OCI-LY3 (cell line): ENCODE results near the gene AXIN1.
"Not testable (repeated sequence)": the region's sequence is repeated elsewhere in the genome, so short reads cannot be mapped to it uniquely, and the experiment has no call there.

Experiments used
- H2AFZ ChIP-seq: fragments of 200-600, 300-600 bp; shearing (Covaris generic); 2 replicates; pipeline ENCODE4 v1.6.0; 2014; ENCODE audit warnings: antibody characterized with exemption, low read depth, low read length
- H3K27ac ChIP-seq: fragments of 200-600, 300-600 bp; sonication (generic); 2 replicates; pipeline ENCODE4 v1.5.1; 2014; ENCODE audit warnings: mild to moderate bottlenecking, low read length, moderate library complexity, mixed read lengths
- H3K27me3 ChIP-seq: fragments of 200-600, 300-600 bp; sonication (generic); 2 replicates; pipeline ENCODE4 v1.6.1; 2014; ENCODE audit warnings: low read depth, low read length, mixed read lengths
- H3K36me3 ChIP-seq: fragments of 200-600, 300-600 bp; sonication (generic); replicated peaks from 2 replicates; pipeline ENCODE3; 2014; ENCODE audit warnings: low read depth, low read length, mixed read lengths
- H3K4me1 ChIP-seq: fragments of 300-600, 200-600 bp; sonication (generic); 2 replicates; pipeline ENCODE4 v1.6.1; 2014; ENCODE audit warnings: low read length, mixed read lengths
- H3K4me2 ChIP-seq: fragments of 200-600, 300-600 bp; sonication (generic); 2 replicates; pipeline ENCODE4 v1.6.1; 2014; ENCODE audit warnings: low read length, mixed read lengths
- H3K4me3 ChIP-seq: fragments of 300-600, 200-600 bp; sonication (generic); 2 replicates; pipeline ENCODE4 v1.5.1; 2014; ENCODE audit warnings: antibody characterized with exemption, mild to moderate bottlenecking, low read length, moderate library complexity
- H3K79me2 ChIP-seq: fragments of 300-600, 200-600 bp; shearing (Covaris generic); 2 replicates; pipeline ENCODE4 v1.6.1; 2014; ENCODE audit warnings: mild to moderate bottlenecking, low read length, mixed read lengths
- H3K9ac ChIP-seq: fragments of 300-600, 200-600 bp; shearing (Covaris generic); 2 replicates; pipeline ENCODE4 v1.6.0; 2014; ENCODE audit warnings: mild to moderate bottlenecking, low read length, moderate library complexity
- H3K9me3 ChIP-seq: fragments of 200-600, 300-600 bp; shearing (Covaris generic); 2 replicates; pipeline ENCODE4 v1.6.1; 2014; ENCODE audit warnings: low read length, mixed read lengths; ENCODE audit not compliant: insufficient read depth
- H4K20me1 ChIP-seq: fragments of 200-600, 300-600 bp; sonication (generic); 2 replicates; pipeline ENCODE4 v1.6.1; 2016; ENCODE audit warnings: low read length, mixed read lengths; ENCODE audit not compliant: insufficient read depth
- EZH2phosphoT487 ChIP-seq: fragments of 200-600 bp; shearing (Covaris generic); IDR thresholded peaks from 2 replicates; pipeline ENCODE4 v1.6.1; 2018; ENCODE audit warnings: antibody characterized with exemption, mixed run types, low read depth
- TF ChIP-seq, protein P1 (sequence below): fragments of 200-600, 300-600 bp; sonication (generic); IDR thresholded peaks from 2 replicates; pipeline ENCODE4 v1.5.1; 2014; ENCODE audit warnings: antibody characterized with exemption, low read length, low read depth

AXIN1 gene

DNA sequence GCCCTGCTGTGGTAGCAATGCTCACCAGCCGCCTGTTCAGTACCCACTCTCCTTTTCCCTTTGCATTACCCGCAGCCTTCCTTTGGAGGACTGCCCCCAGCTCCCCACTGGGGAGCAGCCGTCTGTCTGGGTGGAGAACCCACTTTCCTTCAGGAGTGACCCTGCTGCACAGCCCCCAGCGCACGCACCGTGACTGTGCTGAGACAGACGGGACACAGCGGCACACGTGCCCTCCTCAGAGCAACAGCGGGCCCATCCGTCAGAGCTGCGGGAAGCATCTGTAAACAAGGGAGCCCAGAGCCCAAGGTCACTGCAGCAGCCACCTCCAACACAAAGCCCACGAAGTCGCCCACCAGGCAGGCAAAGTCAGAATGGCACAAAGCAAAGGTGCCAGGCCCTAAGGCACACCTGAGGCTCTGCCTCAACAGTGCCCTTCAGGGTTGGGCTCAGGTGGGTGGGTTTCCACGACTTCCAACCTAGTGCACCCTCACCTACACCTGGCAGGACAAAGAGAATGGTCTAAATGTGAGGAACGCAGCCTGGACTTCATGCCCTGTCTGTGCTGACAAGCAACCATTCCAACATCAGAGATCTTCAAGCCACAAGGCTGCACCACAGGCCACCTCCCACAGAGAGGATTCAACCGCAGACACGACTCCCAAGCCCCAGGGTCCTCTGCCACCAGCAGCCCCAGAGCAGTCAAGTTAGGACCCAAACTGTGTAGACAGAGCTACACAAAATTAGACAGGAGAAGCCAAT is 9.9 kb downstream of the AXIN1 start:
- peaks cover 42% of the 10 kb centered on the region for H4K20me1 ChIP-seq
- no peaks in the 10 kb centered on the region for H3K27me3 ChIP-seq
- no peak overlapping the region for H2AFZ ChIP-seq
- TF ChIP-seq EZH2phosphoT487, result no peak
- TF ChIP-seq, protein P1, sequence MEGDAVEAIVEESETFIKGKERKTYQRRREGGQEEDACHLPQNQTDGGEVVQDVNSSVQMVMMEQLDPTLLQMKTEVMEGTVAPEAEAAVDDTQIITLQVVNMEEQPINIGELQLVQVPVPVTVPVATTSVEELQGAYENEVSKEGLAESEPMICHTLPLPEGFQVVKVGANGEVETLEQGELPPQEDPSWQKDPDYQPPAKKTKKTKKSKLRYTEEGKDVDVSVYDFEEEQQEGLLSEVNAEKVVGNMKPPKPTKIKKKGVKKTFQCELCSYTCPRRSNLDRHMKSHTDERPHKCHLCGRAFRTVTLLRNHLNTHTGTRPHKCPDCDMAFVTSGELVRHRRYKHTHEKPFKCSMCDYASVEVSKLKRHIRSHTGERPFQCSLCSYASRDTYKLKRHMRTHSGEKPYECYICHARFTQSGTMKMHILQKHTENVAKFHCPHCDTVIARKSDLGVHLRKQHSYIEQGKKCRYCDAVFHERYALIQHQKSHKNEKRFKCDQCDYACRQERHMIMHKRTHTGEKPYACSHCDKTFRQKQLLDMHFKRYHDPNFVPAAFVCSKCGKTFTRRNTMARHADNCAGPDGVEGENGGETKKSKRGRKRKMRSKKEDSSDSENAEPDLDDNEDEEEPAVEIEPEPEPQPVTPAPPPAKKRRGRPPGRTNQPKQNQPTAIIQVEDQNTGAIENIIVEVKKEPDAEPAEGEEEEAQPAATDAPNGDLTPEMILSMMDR, result no peak
- no peak overlapping the region for H3K27ac ChIP-seq
- no peak overlapping the region for H3K4me2 ChIP-seq
- peaks cover 7% of the 10 kb centered on the region for H3K36me3 ChIP-seq
- H3K9ac ChIP-seq, result no peak overlapping the region
- no peaks in the 10 kb centered on the region for H3K9me3 ChIP-seq
- H3K4me3 ChIP-seq, result no peak overlapping the region
- no peaks in the 10 kb centered on the region for H3K4me1 ChIP-seq
- H3K79me2 ChIP-seq, result peaks cover 80% of the 10 kb centered on the region

DNA sequence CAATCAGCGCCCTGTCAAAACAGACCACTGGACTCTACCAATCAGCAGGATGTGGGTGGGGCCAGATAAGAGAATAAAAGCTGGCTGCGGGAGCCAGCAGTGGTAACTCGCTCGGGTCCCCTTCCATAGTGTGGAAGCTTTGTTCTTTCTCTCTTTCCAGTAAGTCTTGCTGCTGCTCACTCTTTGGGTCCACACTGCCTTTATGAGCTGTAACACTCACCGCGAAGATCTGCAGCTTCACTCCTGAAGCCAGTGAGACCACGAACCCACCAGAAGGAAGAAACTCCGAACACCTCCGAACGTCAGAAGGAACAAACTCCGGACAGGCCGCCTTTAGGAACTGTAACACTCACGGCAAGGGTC is 10.6 kb downstream of the AXIN1 start:
- not testable (repeated sequence) for H3K4me2 ChIP-seq, H3K27ac ChIP-seq, H3K36me3 ChIP-seq, H2AFZ ChIP-seq, H3K9ac ChIP-seq, H3K4me3 ChIP-seq, H3K27me3 ChIP-seq, H3K4me1 ChIP-seq, H3K9me3 ChIP-seq
- peaks cover 79% of the 10 kb centered on the region for H3K79me2 ChIP-seq
- H4K20me1 ChIP-seq, result peaks cover 39% of the 10 kb centered on the region

DNA sequence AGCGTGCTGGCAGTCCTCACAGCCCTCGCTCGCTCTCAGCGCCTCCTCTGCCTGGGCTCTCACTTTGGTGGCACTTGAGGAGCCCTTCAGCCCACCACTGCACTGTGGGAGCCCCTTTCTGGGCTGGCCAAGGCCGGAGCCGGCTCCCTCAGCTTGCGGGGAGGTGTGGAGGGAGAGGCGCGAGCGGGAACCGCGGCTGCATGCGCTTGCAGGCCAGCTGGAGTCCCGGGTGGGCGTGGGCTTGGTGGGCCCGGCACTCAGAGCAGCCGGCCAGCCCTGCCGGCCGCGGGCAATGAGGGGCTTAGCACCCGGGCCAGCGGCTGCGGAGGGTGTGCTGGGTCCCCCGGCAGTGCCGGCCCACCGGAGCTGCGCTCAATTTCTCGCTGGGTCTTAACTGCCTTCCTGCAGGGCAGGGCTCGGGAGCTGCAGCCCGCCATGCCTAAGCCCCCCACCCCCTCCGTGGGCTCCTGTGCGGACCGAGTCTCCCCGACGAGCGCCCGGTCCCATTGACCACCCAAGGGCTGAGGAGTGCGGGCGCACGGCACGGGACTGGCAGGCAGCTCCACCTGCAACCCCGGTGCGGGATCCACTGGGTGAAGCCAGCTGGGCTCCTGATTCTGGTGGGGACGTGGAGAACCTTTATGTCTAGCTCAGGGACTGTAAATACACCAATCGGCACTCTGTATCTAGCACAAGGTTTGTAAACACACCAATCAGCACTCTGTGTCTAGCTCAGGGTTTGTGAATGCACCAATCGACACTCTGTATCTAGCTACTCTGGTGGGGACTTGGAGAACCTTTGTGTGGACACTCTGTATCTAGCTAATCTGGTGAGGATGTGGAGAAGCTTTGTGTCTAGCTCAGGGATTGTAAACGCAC is 11.2 kb downstream of the AXIN1 start:
- not testable (repeated sequence) for H3K27ac ChIP-seq, H2AFZ ChIP-seq, H3K36me3 ChIP-seq, H3K4me2 ChIP-seq, H3K27me3 ChIP-seq, H3K4me1 ChIP-seq, H3K9me3 ChIP-seq, H3K9ac ChIP-seq, H3K4me3 ChIP-seq
- H3K79me2 ChIP-seq, result peaks cover 75% of the 10 kb centered on the region
- H4K20me1 ChIP-seq, result peaks cover 38% of the 10 kb centered on the region

DNA sequence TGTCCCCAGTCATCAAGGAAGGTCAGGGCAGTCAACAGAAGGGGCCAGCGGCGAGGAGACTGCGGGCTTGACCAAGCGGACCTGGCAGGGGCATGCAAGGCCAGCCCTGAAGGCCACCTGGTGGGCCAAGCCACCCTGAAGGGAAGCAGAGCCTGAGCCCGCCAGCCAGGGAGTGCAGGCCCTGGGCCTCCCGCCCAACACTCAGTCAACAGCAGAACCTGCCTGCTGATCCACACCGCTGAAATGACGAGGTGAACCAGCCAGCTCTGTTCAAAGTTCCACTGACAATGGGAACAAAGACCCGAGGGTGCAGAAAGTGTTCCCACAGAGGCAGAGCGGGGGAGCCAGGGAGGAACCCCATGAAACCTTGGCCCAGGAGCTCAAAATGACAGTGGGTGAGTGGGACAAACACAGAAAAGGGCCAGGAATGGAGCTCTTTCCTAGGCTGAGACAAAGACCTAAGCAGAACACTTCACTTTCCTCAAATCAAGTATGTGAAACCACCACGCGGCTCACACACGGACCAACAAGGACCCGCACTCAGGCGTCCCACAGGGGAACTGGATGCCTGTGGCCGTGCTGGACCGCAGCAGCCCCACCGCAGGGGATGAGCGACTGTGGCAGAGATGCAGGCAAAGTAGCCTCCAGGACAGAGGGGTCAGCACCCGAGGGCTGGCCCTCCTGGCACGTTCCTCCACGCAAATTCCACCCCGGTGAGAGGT is 12.0 kb downstream of the AXIN1 start:
- Histone ChIP-seq H3K79me2 (peaks cover 75% of the 10 kb centered on the region), H3K9me3 (no peaks in the 10 kb centered on the region), H3K27me3 (no peaks in the 10 kb centered on the region), H3K4me3 (no peak overlapping the region), H3K27ac (no peak overlapping the region), H3K36me3 (peaks cover 4% of the 10 kb centered on the region), H3K9ac (no peak overlapping the region), H4K20me1 (peaks cover 39% of the 10 kb centered on the region), H3K4me1 (no peaks in the 10 kb centered on the region), H2AFZ (no peak overlapping the region), H3K4me2 (no peak overlapping the region)
- no peak for TF ChIP-seq EZH2phosphoT487
- TF ChIP-seq, protein P1, result no peak

DNA sequence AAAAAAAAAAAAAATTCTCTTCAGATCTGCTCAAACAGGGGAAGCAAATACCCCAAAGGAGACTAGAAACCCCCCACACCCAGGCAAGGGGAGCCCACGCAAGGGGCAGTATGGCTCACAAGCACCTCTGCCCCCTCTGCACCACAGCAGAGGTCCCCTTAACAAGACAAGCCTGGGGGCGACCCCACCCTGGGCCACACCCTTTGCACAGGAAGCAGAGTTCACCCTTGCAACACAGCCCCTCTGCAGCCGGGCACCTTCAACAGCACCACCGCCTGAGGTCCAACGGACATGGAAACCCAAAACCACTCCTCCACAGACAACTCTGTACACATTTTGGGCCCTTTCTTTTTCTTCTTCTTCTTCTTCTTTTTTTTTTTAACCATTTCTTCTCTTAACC is 12.8 kb downstream of the AXIN1 start:
- TF ChIP-seq EZH2phosphoT487, result no peak
- TF ChIP-seq, protein P1, result no peak
- Histone ChIP-seq H3K9me3 (no peaks in the 10 kb centered on the region), H3K27me3 (no peaks in the 10 kb centered on the region), H3K9ac (no peak overlapping the region), H3K4me2 (no peak overlapping the region), H3K4me1 (no peaks in the 10 kb centered on the region), H3K79me2 (peaks cover 76% of the 10 kb centered on the region), H3K4me3 (no peak overlapping the region), H3K27ac (no peak overlapping the region), H2AFZ (no peak overlapping the region), H3K36me3 (peaks cover 4% of the 10 kb centered on the region), H4K20me1 (peaks cover 44% of the 10 kb centered on the region)
